ENCODE data around the gene AGBL1. TPM values are rescaled to one million over a fixed set of nuclear protein-coding genes. Genes with fewer than 3 reads are reported as not detected.

AGBL1 gene
- total RNA-seq, 1 donor from 2014 or later = 0.07 TPM

GRCh38 chr15:86327230-86327865, 247.7 kb downstream of the AGBL1 start:
- TF ChIP-seq CTCF (conservative IDR thresholded peaks at IDR 0.05) = no peak
- Mint-ChIP-seq H3K4me1 (ENCODE audit: unreplicated experiment) (no peaks in the 10 kb centered on the region), H3K4me3 (no peak overlapping the region), H3K36me3 (no peaks in the 10 kb centered on the region), H3K27me3 (peaks cover 15% of the 10 kb centered on the region), H3K27ac (no peak overlapping the region), H3K9me3 (no peaks in the 10 kb centered on the region)
- no peak for DNase-seq (ENCODE audit: extremely low spot score, unreplicated experiment)

- no peak for DNase-seq (ENCODE audit: extremely low spot score, unreplicated experiment)
- H3K27me3 Mint-ChIP-seq = peaks cover 15% of the 10 kb centered on the region
- H3K4me3 Mint-ChIP-seq = no peak overlapping the region
- H3K4me1 Mint-ChIP-seq (ENCODE audit: unreplicated experiment) = no peaks in the 10 kb centered on the region
- H3K27ac Mint-ChIP-seq = no peak overlapping the region
- no peaks in the 10 kb centered on the region for H3K9me3 Mint-ChIP-seq
- no peak for TF ChIP-seq CTCF (conservative IDR thresholded peaks at IDR 0.05)
- H3K36me3 Mint-ChIP-seq = no peaks in the 10 kb centered on the region
These were observed 249.0 kb downstream of the AGBL1 start for GRCh38 chr15:86328658-86329057.

GRCh38 chr15:86329311-86330013, 249.8 kb downstream of the AGBL1 start:
- Mint-ChIP-seq H3K27me3 (peaks cover 12% of the 10 kb centered on the region), H3K4me1 (ENCODE audit: unreplicated experiment) (no peaks in the 10 kb centered on the region), H3K36me3 (no peaks in the 10 kb centered on the region), H3K9me3 (no peaks in the 10 kb centered on the region), H3K4me3 (no peak overlapping the region), H3K27ac (no peak overlapping the region)
- TF ChIP-seq CTCF (conservative IDR thresholded peaks at IDR 0.05) = no peak
- DNase-seq (ENCODE audit: extremely low spot score, unreplicated experiment) = no peak

- no peak overlapping the region for H3K27ac Mint-ChIP-seq
- no peak overlapping the region for H3K4me3 Mint-ChIP-seq
- DNase-seq (ENCODE audit: extremely low spot score, unreplicated experiment) = no peak
- no peaks in the 10 kb centered on the region for H3K4me1 Mint-ChIP-seq (ENCODE audit: unreplicated experiment)
- H3K36me3 Mint-ChIP-seq = no peaks in the 10 kb centered on the region
- peaks cover 9% of the 10 kb centered on the region for H3K27me3 Mint-ChIP-seq
- TF ChIP-seq CTCF (conservative IDR thresholded peaks at IDR 0.05) = no peak
- H3K9me3 Mint-ChIP-seq = no peaks in the 10 kb centered on the region
These were observed 254.1 kb downstream of the AGBL1 start for GRCh38 chr15:86333819-86334218.

- Mint-ChIP-seq H3K4me3 (no peak overlapping the region), H3K36me3 (no peaks in the 10 kb centered on the region), H3K9me3 (no peaks in the 10 kb centered on the region), H3K27me3 (peaks cover 9% of the 10 kb centered on the region), H3K4me1 (ENCODE audit: unreplicated experiment) (no peaks in the 10 kb centered on the region), H3K27ac (no peak overlapping the region)
- TF ChIP-seq CTCF (conservative IDR thresholded peaks at IDR 0.05) = no peak
- no peak for DNase-seq (ENCODE audit: extremely low spot score, unreplicated experiment)
These were observed 256.5 kb downstream of the AGBL1 start for GRCh38 chr15:86336051-86336788.

Data from type B pancreatic cell (in vitro differentiated cells).